HG02884 (cell line): ENCODE data around the gene EPHX1.
"Not testable (repeated sequence)": the region's sequence is repeated elsewhere in the genome, so short reads cannot be mapped to it uniquely, and the experiment has no call there.

ENCODE experiments used
- ATAC-seq: cut with Tn5 transposase; IDR thresholded peaks from one replicate; pipeline ENCODE4 v1.9.1; 2021; ENCODE audit warnings: mild to moderate bottlenecking, moderate library complexity; ENCODE audit not compliant: unreplicated experiment

The EPHX1 gene

GRCh38 chr1:225880222-225880588 lies 70.3 kb downstream of the EPHX1 start:
- no peak for ATAC-seq

GRCh38 chr1:225880636-225881035 lies 70.7 kb downstream of the EPHX1 start:
- ATAC-seq = no peak

- no peak for ATAC-seq
Measured at GRCh38 chr1:225881081-225881958, 71.4 kb downstream of the EPHX1 start.

GRCh38 chr1:225881959-225882693 lies 72.2 kb downstream of the EPHX1 start, which contains the start of gene TMEM63A:
TMEM63A (minus strand) TSS chr1:225882380; CDS start chr1:225877580, 4,800 bp downstream.
- peak; percentile 54 for ATAC-seq

GRCh38 chr1:225882694-225883615 lies 73.0 kb downstream of the EPHX1 start:
- peak; percentile 20 for ATAC-seq

GRCh38 chr1:225883616-225884265 lies 73.8 kb downstream of the EPHX1 start:
- ATAC-seq = no peak

- ATAC-seq = no peak
Measured at GRCh38 chr1:225885336-225885735, 75.4 kb downstream of the EPHX1 start.

- no peak for ATAC-seq
Measured at GRCh38 chr1:225886159-225887029, 76.5 kb downstream of the EPHX1 start.

- no peak for ATAC-seq
Measured at GRCh38 chr1:225887030-225887314, 77.0 kb downstream of the EPHX1 start.

- not testable (repeated sequence) for ATAC-seq
Measured at GRCh38 chr1:225887554-225888288, 77.8 kb downstream of the EPHX1 start.

- no peak for ATAC-seq
Measured at GRCh38 chr1:225888289-225888897, 78.5 kb downstream of the EPHX1 start.

GRCh38 chr1:225888898-225889601 lies 79.1 kb downstream of the EPHX1 start, which contains the start of gene LEFTY1:
LEFTY1 (minus strand) TSS chr1:225889146; CDS start chr1:225889066, 80 bp downstream.
- no peak for ATAC-seq

GRCh38 chr1:225889743-225890142 lies 79.8 kb downstream of the EPHX1 start:
- no peak for ATAC-seq

- no peak for ATAC-seq
Measured at GRCh38 chr1:225890346-225891228, 80.7 kb downstream of the EPHX1 start.

GRCh38 chr1:225891229-225891972 lies 81.5 kb downstream of the EPHX1 start:
- no peak for ATAC-seq

- ATAC-seq = no peak
Measured at GRCh38 chr1:225892307-225892706, 82.4 kb downstream of the EPHX1 start.
